ENCODE data around the gene SBF1.

Gene SBF1

DNA sequence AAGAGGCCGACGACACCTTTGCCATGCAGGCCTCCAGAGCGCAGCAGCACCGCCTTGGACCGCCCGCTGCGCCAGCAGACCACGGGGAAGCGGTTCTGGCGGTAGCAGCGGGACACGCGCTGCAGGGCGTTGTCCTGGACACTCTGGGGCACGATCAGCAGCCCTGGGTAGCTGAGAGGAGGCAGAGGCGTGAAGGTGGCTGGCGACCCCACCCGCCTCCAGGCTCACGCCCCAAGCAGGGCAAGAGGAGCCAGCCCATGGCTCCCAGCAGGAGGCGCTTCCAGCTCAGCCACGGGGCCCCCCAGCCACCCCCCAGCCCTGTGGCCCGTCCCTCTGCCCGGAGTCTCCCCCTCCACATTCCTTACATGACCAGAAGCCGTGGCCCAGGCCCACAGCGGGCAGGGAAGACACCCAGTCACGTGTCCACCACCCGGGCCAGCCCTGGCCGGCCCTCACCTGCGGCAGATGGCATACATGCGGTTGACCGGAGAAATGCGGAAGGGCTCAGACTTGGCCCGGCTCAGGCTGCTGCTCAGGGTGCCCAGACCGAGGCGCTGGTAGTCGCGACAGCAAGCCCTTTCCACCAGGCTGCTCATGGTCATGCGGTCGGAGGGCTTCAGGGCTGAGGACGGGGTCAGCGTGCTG lies 15.2 kb downstream of the SBF1 start:
- POLR2A ChIA-PET = no interaction called here
- WGBS (ENCODE audit: insufficient coverage) = 97% methylated on average over 35 of the region's 41 CpGs
- Histone ChIP-seq H3K4me1 (ENCODE audit: control extremely low read depth in 1 of 4, control insufficient read depth in 4 of 4, insufficient read depth in 4 of 4, low read length in 3 of 4) (no peaks in the 10 kb centered on the region), H3K27me3 (replicated peaks in 2 of 5; ENCODE audit: control insufficient read depth in 4 of 5, insufficient read depth in 5 of 5, low read length in 4 of 5) (no peaks in the 10 kb centered on the region), H3K9me3 (ENCODE audit: control extremely low read depth in 1 of 5, control insufficient read depth in 4 of 5, insufficient read depth in 2 of 5, low read depth in 1 of 5, low read length in 4 of 5) (no peaks in the 10 kb centered on the region), H3K27ac (ENCODE audit: insufficient read depth in 1 of 2, low read depth in 1 of 2, low read length in 2 of 2, poor library complexity in 1 of 2, severe bottlenecking in 2 of 2) (no peak overlapping the region), H3K4me3 (ENCODE audit: control insufficient read depth in 1 of 7, extremely low read depth in 1 of 7, insufficient read depth in 4 of 7, low read depth in 2 of 7, low read length in 6 of 7) (no peak overlapping the region), H3K36me3 (ENCODE audit: control insufficient read depth in 4 of 4, insufficient read depth in 4 of 4, low read length in 3 of 4) (peaks cover 16 to 97% (median 70%) of the 10 kb centered on the region in 4 experiments)
- peak in 2 of 3 donors; percentile 24 to 28 for DNase-seq
- CTCF ChIA-PET = interaction anchor here (1.0 to 9.2 kb wide), 3 partner anchors 9 to 37 kb away, joined by 3 to 63 read pairs (median 3); no protein-coding TSS in a partner anchor

DNA sequence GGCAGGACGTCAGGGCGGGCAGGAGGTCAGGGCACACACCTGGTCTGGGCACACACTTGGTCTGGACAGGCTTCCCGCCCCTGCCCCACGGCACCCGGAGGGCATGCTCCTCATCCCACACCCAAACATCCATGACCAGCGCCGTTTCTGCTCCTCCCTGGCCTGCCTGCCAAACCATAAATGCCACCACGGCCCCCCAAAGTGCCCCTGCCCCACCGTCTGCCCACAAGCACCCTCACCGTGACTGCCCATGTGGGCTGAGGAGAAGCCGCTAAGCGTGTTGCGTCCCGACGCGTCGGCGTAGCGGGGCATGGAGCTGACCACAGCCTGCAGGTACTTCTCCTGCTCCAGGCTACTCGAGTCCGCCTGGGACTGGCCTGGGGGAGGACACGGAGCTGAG lies 15.8 kb downstream of the SBF1 start:
- ChIA-PET POLR2A (no interaction called here), CTCF (interaction anchor here (1.0 to 9.2 kb wide), 3 partner anchors 9 to 37 kb away, joined by 3 to 63 read pairs (median 6); no protein-coding TSS in a partner anchor)
- WGBS (ENCODE audit: insufficient coverage) = 95% methylated on average over 20 of the region's 22 CpGs

DNA sequence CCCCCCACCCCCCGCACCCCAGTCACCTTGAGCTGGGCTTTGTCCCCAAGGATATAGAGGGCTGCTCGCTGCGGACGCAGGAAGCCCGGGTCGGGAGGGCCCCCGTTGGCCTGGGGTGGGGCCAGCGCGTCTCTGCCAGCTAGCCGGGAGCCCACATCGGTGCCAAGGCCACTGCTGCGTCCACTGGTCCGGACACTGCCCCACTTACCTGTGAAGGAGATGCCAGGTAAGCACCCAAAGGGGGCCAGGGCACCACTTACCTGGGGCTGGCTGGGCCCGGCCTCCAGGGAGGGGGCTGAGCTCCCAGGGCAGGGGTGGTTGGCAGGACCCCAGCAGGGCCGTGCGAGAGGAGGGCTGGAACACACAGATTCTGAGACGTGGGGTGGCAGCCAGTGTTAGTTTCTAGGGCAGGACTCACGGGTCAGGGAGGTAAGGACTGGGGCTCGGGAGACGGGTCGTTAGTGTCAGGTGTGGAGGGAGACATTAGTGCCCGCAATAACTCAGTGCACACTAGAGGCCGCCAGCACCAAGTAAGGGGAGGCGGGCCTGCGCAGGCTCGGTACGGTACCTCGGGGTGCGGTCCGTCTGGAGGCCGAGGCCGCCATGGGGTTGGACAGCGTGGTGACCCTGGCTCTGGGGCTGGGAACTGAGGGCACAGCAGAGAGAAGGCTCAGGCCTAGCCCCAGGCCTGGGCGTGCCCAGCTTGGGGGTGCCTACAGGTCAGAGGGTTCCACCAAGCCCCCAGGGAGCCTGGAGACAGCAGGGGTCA lies 18.2 kb downstream of the SBF1 start:
- CTCF ChIA-PET = interaction anchor here (0.8 to 9.2 kb wide), 8 partner anchors 12 to 164 kb away, joined by 3 to 63 read pairs (median 4); partner anchors contain the start of gene SCO2
- Histone ChIP-seq H3K27me3 (replicated peaks in 2 of 5; ENCODE audit: control insufficient read depth in 4 of 5, insufficient read depth in 5 of 5, low read length in 4 of 5) (no peaks in the 10 kb centered on the region), H3K27ac (ENCODE audit: insufficient read depth in 1 of 2, low read depth in 1 of 2, low read length in 2 of 2, poor library complexity in 1 of 2, severe bottlenecking in 2 of 2) (no peak overlapping the region), H3K36me3 (ENCODE audit: control insufficient read depth in 4 of 4, insufficient read depth in 4 of 4, low read length in 3 of 4) (peaks cover 19 to 84% (median 60%) of the 10 kb centered on the region in 4 experiments), H3K9me3 (ENCODE audit: control extremely low read depth in 1 of 5, control insufficient read depth in 4 of 5, insufficient read depth in 2 of 5, low read depth in 1 of 5, low read length in 4 of 5) (no peaks in the 10 kb centered on the region), H3K4me1 (ENCODE audit: control extremely low read depth in 1 of 4, control insufficient read depth in 4 of 4, insufficient read depth in 4 of 4, low read length in 3 of 4) (no peaks in the 10 kb centered on the region), H3K4me3 (ENCODE audit: control insufficient read depth in 1 of 7, extremely low read depth in 1 of 7, insufficient read depth in 4 of 7, low read depth in 2 of 7, low read length in 6 of 7) (no peak overlapping the region)
- POLR2A ChIA-PET = interaction anchor here (0.7 to 1.2 kb wide), 2 partner anchors 12 to 14 kb away, joined by 3 to 5 read pairs; no protein-coding TSS in a partner anchor
- WGBS (ENCODE audit: insufficient coverage) = 97% methylated on average over 29 of the region's 34 CpGs
- DNase-seq = peak in 1 of 3 donors; percentile 15

More for the DNA sequence above, 15.8 kb downstream of the SBF1 start:
- H3K36me3 ChIP-seq (ENCODE audit: control insufficient read depth in 4 of 4, insufficient read depth in 4 of 4, low read length in 3 of 4) = peaks cover 17 to 97% (median 72%) of the 10 kb centered on the region in 4 experiments
- H3K4me3 ChIP-seq (ENCODE audit: control insufficient read depth in 1 of 7, extremely low read depth in 1 of 7, insufficient read depth in 4 of 7, low read depth in 2 of 7, low read length in 6 of 7) = no peak overlapping the region
- H3K9me3 ChIP-seq (ENCODE audit: control extremely low read depth in 1 of 5, control insufficient read depth in 4 of 5, insufficient read depth in 2 of 5, low read depth in 1 of 5, low read length in 4 of 5) = no peaks in the 10 kb centered on the region
- DNase-seq = no peak
- no peaks in the 10 kb centered on the region for H3K4me1 ChIP-seq (ENCODE audit: control extremely low read depth in 1 of 4, control insufficient read depth in 4 of 4, insufficient read depth in 4 of 4, low read length in 3 of 4)
- no peaks in the 10 kb centered on the region for H3K27me3 ChIP-seq (replicated peaks in 2 of 5; ENCODE audit: control insufficient read depth in 4 of 5, insufficient read depth in 5 of 5, low read length in 4 of 5)
- H3K27ac ChIP-seq (ENCODE audit: insufficient read depth in 1 of 2, low read depth in 1 of 2, low read length in 2 of 2, poor library complexity in 1 of 2, severe bottlenecking in 2 of 2) = no peak overlapping the region

DNA sequence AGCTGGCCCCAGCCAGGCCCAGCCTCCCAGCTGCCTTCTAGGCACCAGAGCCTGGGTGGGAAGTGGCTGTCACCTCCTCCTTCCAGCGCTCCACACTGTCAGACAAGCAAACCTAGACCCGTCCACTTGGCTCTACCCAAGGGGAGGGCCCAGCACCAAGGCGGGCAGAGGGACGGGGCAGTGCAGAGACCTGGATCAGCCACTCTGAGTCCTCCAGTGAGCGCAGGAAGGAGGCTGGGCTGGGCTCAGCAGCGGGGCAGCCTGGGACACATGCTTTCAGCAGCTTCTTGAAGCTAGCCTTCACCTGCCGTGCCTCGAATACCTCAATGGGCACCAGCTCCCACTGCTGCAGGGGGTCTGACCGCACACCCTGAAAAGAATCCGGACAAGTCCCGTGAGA lies 18.8 kb downstream of the SBF1 start:
- POLR2A ChIA-PET = interaction anchor here (0.7 to 1.2 kb wide), 2 partner anchors 12 to 15 kb away, joined by 3 to 5 read pairs; no protein-coding TSS in a partner anchor
- CTCF ChIA-PET = interaction anchor here (0.8 to 9.2 kb wide), 5 partner anchors 14 to 73 kb away, joined by 3 to 63 read pairs (median 5); partner anchors contain the start of gene SCO2
- Histone ChIP-seq H3K27ac (ENCODE audit: insufficient read depth in 1 of 2, low read depth in 1 of 2, low read length in 2 of 2, poor library complexity in 1 of 2, severe bottlenecking in 2 of 2) (no peak overlapping the region), H3K36me3 (ENCODE audit: control insufficient read depth in 4 of 4, insufficient read depth in 4 of 4, low read length in 3 of 4) (peaks cover 22 to 77% (median 57%) of the 10 kb centered on the region in 4 experiments), H3K4me1 (ENCODE audit: control extremely low read depth in 1 of 4, control insufficient read depth in 4 of 4, insufficient read depth in 4 of 4, low read length in 3 of 4) (no peaks in the 10 kb centered on the region), H3K4me3 (ENCODE audit: control insufficient read depth in 1 of 7, extremely low read depth in 1 of 7, insufficient read depth in 4 of 7, low read depth in 2 of 7, low read length in 6 of 7) (no peak overlapping the region), H3K9me3 (ENCODE audit: control extremely low read depth in 1 of 5, control insufficient read depth in 4 of 5, insufficient read depth in 2 of 5, low read depth in 1 of 5, low read length in 4 of 5) (no peaks in the 10 kb centered on the region), H3K27me3 (replicated peaks in 2 of 5; ENCODE audit: control insufficient read depth in 4 of 5, insufficient read depth in 5 of 5, low read length in 4 of 5) (no peaks in the 10 kb centered on the region)
- no peak for DNase-seq
- WGBS (ENCODE audit: insufficient coverage) = 100% methylated on average over 8 of the region's 11 CpGs

DNA sequence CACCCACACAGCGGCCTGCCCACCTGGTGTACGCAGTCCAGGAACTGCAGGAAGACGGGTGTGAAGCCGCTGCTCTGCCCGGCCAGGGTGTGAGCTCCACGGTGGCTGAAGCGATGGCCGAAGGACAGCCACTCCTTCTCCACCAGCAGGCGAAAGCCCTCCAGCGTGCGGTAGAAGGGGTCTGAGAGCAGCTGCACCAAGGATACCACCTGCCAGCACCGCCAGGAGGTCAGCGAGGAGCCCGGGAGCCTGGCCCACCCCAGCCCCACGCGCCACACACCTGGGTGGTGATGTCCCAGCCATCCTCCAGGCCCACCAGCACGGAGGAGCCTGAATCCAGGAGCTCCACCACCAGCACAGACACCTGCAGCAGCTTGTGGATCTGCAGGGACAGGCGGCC lies 19.6 kb downstream of the SBF1 start:
- POLR2A ChIA-PET = no interaction called here
- Histone ChIP-seq H3K9me3 (ENCODE audit: control extremely low read depth in 1 of 5, control insufficient read depth in 4 of 5, insufficient read depth in 2 of 5, low read depth in 1 of 5, low read length in 4 of 5) (no peaks in the 10 kb centered on the region), H3K27ac (ENCODE audit: insufficient read depth in 1 of 2, low read depth in 1 of 2, low read length in 2 of 2, poor library complexity in 1 of 2, severe bottlenecking in 2 of 2) (no peak overlapping the region), H3K4me1 (ENCODE audit: control extremely low read depth in 1 of 4, control insufficient read depth in 4 of 4, insufficient read depth in 4 of 4, low read length in 3 of 4) (no peaks in the 10 kb centered on the region), H3K27me3 (replicated peaks in 2 of 5; ENCODE audit: control insufficient read depth in 4 of 5, insufficient read depth in 5 of 5, low read length in 4 of 5) (no peaks in the 10 kb centered on the region), H3K4me3 (ENCODE audit: control insufficient read depth in 1 of 7, extremely low read depth in 1 of 7, insufficient read depth in 4 of 7, low read depth in 2 of 7, low read length in 6 of 7) (no peak overlapping the region), H3K36me3 (ENCODE audit: control insufficient read depth in 4 of 4, insufficient read depth in 4 of 4, low read length in 3 of 4) (peaks cover 22 to 74% (median 55%) of the 10 kb centered on the region in 4 experiments)
- CTCF ChIA-PET = interaction anchor here (0.8 to 9.2 kb wide), 3 partner anchors 15 to 41 kb away, joined by 3 to 63 read pairs (median 4); no protein-coding TSS in a partner anchor
- DNase-seq = no peak
- WGBS (ENCODE audit: insufficient coverage) = over 99% methylated on average over 17 of the region's 18 CpGs

DNA sequence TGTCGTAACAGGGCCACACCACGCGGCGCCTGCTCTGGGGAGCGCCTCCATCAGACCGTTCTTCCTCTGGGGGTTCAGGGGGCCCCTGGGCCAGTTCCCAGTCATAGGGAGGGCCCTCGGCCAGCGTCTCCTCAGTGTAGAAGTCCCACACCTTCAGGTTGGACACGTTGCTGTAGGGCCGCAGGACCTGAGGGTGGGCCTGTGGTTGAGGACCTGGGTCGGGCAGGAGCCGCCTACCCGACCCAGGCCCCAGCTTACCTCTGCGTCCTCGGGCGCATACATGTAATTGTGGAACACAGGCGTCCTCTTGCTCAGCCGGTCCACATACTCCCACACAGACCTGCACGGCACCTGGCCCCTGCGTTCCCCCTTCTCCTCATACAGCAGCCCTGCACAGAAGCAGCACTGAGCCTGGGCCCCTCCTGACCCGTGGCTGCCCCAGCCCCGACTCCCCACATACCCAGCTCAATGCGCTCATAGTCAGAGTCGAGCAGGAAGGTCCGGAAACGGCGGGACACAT lies 20.2 kb downstream of the SBF1 start:
- peaks cover 22 to 72% (median 53%) of the 10 kb centered on the region in 4 experiments for H3K36me3 ChIP-seq (ENCODE audit: control insufficient read depth in 4 of 4, insufficient read depth in 4 of 4, low read length in 3 of 4)
- H3K4me1 ChIP-seq (ENCODE audit: control extremely low read depth in 1 of 4, control insufficient read depth in 4 of 4, insufficient read depth in 4 of 4, low read length in 3 of 4) = no peaks in the 10 kb centered on the region
- no peaks in the 10 kb centered on the region for H3K9me3 ChIP-seq (ENCODE audit: control extremely low read depth in 1 of 5, control insufficient read depth in 4 of 5, insufficient read depth in 2 of 5, low read depth in 1 of 5, low read length in 4 of 5)
- no peak for DNase-seq
- H3K27me3 ChIP-seq (replicated peaks in 2 of 5; ENCODE audit: control insufficient read depth in 4 of 5, insufficient read depth in 5 of 5, low read length in 4 of 5) = no peaks in the 10 kb centered on the region
- CTCF ChIA-PET = interaction anchor here (0.8 to 9.2 kb wide), 5 partner anchors 10 to 42 kb away, joined by 3 to 63 read pairs (median 4); no protein-coding TSS in a partner anchor
- H3K4me3 ChIP-seq (ENCODE audit: control insufficient read depth in 1 of 7, extremely low read depth in 1 of 7, insufficient read depth in 4 of 7, low read depth in 2 of 7, low read length in 6 of 7) = no peak overlapping the region
- WGBS (ENCODE audit: insufficient coverage) = 98% methylated on average over 19 of the region's 27 CpGs
- no peak overlapping the region for H3K27ac ChIP-seq (ENCODE audit: insufficient read depth in 1 of 2, low read depth in 1 of 2, low read length in 2 of 2, poor library complexity in 1 of 2, severe bottlenecking in 2 of 2)
- POLR2A ChIA-PET = no interaction called here

All from common myeloid progenitor, CD34-positive (primary cell).